ENCODE measurements around the gene MACF1. TPM values are rescaled to one million over a fixed set of nuclear protein-coding genes. Genes with fewer than 3 reads are reported as not detected.
"Not testable (repeated sequence)": the region's sequence is repeated elsewhere in the genome, so short reads cannot be mapped to it uniquely, and the experiment has no call there.

The MACF1 gene
- total RNA-seq, 6 donors from 2014 or later = 359 to 1,160 (median 531) TPM

GRCh38 chr1:39524591-39525365 lies 320.3 kb downstream of the MACF1 start:
- WGBS, 2 donors = 95 to 96% methylated on average over 12 to 15 of the region's 15 CpGs
- peak in 1 of 2 donors; percentile 57 for DNase-seq
- H3K36me3 ChIP-seq = peaks cover 0 to 30% (median 23%) of the 10 kb centered on the region in 4 donors
- H3K9me3 ChIP-seq = no peaks in the 10 kb centered on the region
- ATAC-seq (ENCODE audit: low FRiP score in 2 of 2) = no peak
- H3K4me1 ChIP-seq = no peaks in the 10 kb centered on the region
- H3K27me3 ChIP-seq = no peaks in the 10 kb centered on the region
- no peak overlapping the region for H3K27ac ChIP-seq
- H3K4me3 ChIP-seq = no peak overlapping the region
- TF ChIP-seq EP300 (IDR thresholded peaks at IDR 0.05) (no peak), POLR2A (IDR thresholded peaks at IDR 0.05) (no peak), CTCF (IDR thresholded peaks at IDR 0.05) (no peak), POLR2AphosphoS5 (IDR thresholded peaks at IDR 0.05) (no peak)

DNA sequence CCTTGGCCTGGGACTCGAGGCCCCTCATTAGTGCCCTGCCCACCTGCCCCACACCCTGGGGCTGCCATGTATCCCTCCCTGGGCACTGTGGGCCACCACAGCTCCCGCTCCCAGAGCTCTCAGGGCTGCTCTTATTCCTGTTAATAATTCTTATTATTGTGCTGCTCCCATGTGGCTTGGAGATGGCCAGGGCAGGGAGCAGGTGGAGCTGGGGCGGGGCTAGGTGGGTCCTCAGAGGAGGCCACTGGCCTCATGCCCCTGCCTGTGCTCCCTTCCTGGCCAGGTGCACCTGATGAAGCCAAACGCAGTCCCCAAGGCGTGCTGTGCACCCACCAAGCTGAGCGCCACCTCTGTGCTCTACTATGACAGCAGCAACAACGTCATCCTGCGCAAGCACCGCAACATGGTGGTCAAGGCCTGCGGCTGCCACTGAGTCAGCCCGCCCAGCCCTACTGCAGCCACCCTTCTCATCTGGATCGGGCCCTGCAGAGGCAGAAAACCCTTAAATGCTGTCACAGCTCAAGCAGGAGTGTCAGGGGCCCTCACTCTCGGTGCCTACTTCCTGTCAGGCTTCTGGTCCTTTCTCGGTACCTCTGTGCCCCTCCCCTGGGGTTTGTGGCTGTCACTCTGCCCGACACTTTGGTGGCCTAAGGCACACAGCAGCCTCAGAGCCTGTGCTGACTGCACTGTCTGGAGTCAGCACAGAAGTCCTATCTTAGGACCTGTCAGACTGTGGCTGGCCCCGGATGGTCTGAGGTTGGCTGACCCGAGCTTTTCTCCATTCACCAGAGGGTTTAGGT lies 321.1 kb downstream of the MACF1 start:
- ATAC-seq (ENCODE audit: low FRiP score in 2 of 2) (peak in 1 of 2 donors; percentile 6), DNase-seq (peak in 1 of 2 donors; percentile 59)
- peaks cover 0 to 32% (median 26%) of the 10 kb centered on the region in 4 donors for H3K36me3 ChIP-seq
- TF ChIP-seq CTCF (IDR thresholded peaks at IDR 0.05) (no peak), POLR2AphosphoS5 (IDR thresholded peaks at IDR 0.05) (no peak), EP300 (IDR thresholded peaks at IDR 0.05) (no peak)
- no peaks in the 10 kb centered on the region for H3K9me3 ChIP-seq
- no peaks in the 10 kb centered on the region for H3K4me1 ChIP-seq
- no peak overlapping the region for H3K27ac ChIP-seq
- no peaks in the 10 kb centered on the region for H3K27me3 ChIP-seq
- H3K4me3 ChIP-seq = no peak overlapping the region
- 81 to 100% methylated on average over 2 to 17 of the region's 17 CpGs for WGBS, 2 donors

DNA sequence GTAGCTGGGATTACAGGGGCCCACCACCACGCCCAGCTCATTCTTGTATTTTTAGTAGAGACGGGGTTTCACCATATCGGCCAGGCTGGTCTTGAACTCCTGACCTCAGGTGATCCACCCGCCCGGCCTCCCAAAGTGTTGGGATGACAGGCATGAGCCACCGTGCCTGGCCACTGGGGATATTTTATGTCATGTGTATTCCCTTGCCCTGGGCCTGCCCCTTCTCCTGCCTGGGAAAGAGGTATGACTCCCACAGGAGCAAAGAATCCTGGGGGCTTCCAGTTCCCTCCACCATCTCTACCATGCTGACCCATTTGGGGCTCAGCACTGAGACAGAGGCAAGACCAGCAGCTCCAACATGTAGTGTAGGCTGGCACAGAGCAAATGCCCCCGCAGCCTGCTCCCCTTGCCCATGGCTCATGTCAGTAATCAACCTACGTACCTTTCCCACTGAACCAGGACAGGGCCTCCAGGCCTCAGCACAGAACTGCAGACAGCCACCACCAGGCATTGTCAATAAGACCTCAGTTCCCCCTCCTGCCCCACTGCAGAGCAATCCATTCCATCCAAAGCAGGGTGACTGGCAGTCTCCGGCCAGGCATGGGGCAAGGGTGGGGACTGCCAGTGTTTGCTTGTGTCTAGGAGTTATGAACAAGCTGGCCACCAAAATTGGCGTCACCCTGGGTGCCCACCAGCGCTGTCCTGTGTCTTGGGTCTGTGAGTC lies 322.1 kb downstream of the MACF1 start:
- Histone ChIP-seq H3K36me3 (peaks cover 0 to 36% (median 29%) of the 10 kb centered on the region in 4 donors), H3K27ac (no peak overlapping the region), H3K27me3 (no peaks in the 10 kb centered on the region), H3K4me1 (no peaks in the 10 kb centered on the region), H3K9me3 (no peaks in the 10 kb centered on the region), H3K4me3 (no peak overlapping the region)
- DNase-seq (no peak), ATAC-seq (ENCODE audit: low FRiP score in 2 of 2) (no peak)
- TF ChIP-seq POLR2AphosphoS5 (IDR thresholded peaks at IDR 0.05) = no peak
- TF ChIP-seq EP300 (IDR thresholded peaks at IDR 0.05) = no peak
- TF ChIP-seq CTCF (IDR thresholded peaks at IDR 0.05) = no peak
- TF ChIP-seq POLR2A (IDR thresholded peaks at IDR 0.05) = no peak
- 90 to 95% methylated on average over 6 to 11 of the region's 11 CpGs for WGBS, 2 donors

GRCh38 chr1:39527190-39527579 lies 322.7 kb downstream of the MACF1 start:
- H3K27me3 ChIP-seq; H3K27ac ChIP-seq; H3K4me3 ChIP-seq; H3K4me1 ChIP-seq; H3K9me3 ChIP-seq; ATAC-seq (ENCODE audit: low FRiP score in 2 of 2): not testable (repeated sequence)
- H3K36me3 ChIP-seq = peaks cover 0 to 39% (median 32%) of the 10 kb centered on the region in 4 donors
- 92 to 100% methylated on average over 1 to 8 of the region's 8 CpGs for WGBS, 2 donors
- peak in 1 of 2 donors; percentile 40 for DNase-seq

- Histone ChIP-seq H3K4me1 (no peaks in the 10 kb centered on the region), H3K27ac (no peak overlapping the region), H3K36me3 (peaks cover 0 to 40% (median 32%) of the 10 kb centered on the region in 4 donors), H3K27me3 (no peaks in the 10 kb centered on the region), H3K9me3 (no peaks in the 10 kb centered on the region), H3K4me3 (no peak overlapping the region)
- 94% methylated on average over 4 of the region's 4 CpGs; no CpG with 5 or more reads in 1 of the 2 donors for WGBS, 2 donors
- DNase-seq = no peak
- no peak for TF ChIP-seq POLR2A (IDR thresholded peaks at IDR 0.05)
- TF ChIP-seq POLR2AphosphoS5 (IDR thresholded peaks at IDR 0.05) = no peak
- no peak for ATAC-seq (ENCODE audit: low FRiP score in 2 of 2)
Measured at GRCh38 chr1:39528082-39528481, 323.6 kb downstream of the MACF1 start.
